H1 (cell line): ENCODE data around the gene FBXL16. TPM values are rescaled to one million over a fixed set of nuclear protein-coding genes. Genes with fewer than 3 reads are reported as not detected.

Source experiments
- CBX8 ChIP-seq: fragments of 300-800, 300-1000 bp; sonication (generic); IDR thresholded peaks from 2 replicates; pipeline ENCODE4 v1.7.1; 2016; ENCODE audit warnings: low read depth, low read length, borderline replicate concordance
- GABPA ChIP-seq: IDR thresholded peaks from 2 replicates; pipeline ENCODE4 v1.6.1; 2011; ENCODE audit warnings: mild to moderate bottlenecking, low read length, moderate library complexity, borderline replicate concordance; ENCODE audit not compliant: insufficient read depth
- SIN3A ChIP-seq, 2 experiments: IDR thresholded peaks in 1 of 2; conservative IDR thresholded peaks in 1 of 2; 2 replicates each; pipeline ENCODE4 v1.6.1; 2011 to 2012; ENCODE audit warnings: low read length in 2 of 2, improper control_type of control experiment in 1 of 2, low read depth in 1 of 2, mild to moderate bottlenecking in 1 of 2
- polyA plus RNA-seq, 7 experiments: library from polyadenylated mRNA; depleted of rRNA in 3 of 7; stranded (reverse) in 5 of 7; unstranded in 2 of 7; fragments of >200 nt in 5 of 7; fragments of 200-250 nt in 2 of 7; gene quantifications; 1 replicate in 5 of 7; 2 replicates in 1 of 7; 4 replicates in 1 of 7; pipeline versions ENCODE4 v1.2.1 to v1.2.3, GENCODE V29; 2011 to 2013; ENCODE audit warnings: missing spikeins in 2 of 7, mixed read lengths in 2 of 7
- total RNA-seq: library from RNA; stranded (reverse); fragmentation: NEBNext Ultra II Directional; extraction: Animal tissue kit (Norgen Biotek cat#: 25700); gene quantifications from 2 replicates; pipeline ENCODE4 v1.2.1, GENCODE V29; 2021

Gene FBXL16
- total and polyA plus RNA-seq, 2 of the 8 experiments (the other 6 are each of a cell fraction or from before 2014, with no cell fraction given): 12.5 to 12.8 TPM

DNA sequence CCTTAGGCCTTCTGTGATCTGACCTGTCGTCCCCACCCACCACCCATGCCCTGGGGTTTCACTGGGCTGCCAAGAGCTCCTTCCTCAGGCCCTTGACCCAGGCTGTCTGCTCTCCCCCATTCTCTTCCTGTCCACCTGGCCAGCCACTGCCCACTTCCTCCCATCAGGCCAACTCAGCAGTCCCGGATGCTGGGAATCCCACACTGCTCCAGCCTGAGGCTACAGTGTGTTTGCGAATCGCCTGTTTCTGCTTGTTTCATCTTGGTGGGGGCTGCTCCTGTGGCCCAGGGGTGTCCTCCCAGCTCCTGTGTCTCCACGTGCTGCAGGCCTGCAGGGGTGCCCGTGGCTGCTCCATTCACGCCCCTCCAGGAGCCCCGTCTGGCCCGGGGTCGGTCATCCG, 8.5 kb upstream of the FBXL16 start (continued):
- TF ChIP-seq SIN3A (conservative IDR thresholded peaks at IDR 0.05 in 1 of 2, IDR thresholded peaks at IDR 0.05 in 1 of 2; ENCODE audit: low read depth in 1 of 2, low read length in 2 of 2) (no peak), GABPA (no peak), CBX8 (no peak)
